Stomach (tissue), 9 donors: ENCODE results near the gene SORCS1. TPM values are rescaled to one million over a fixed set of nuclear protein-coding genes. Genes with fewer than 3 reads are reported as not detected.

Source experiments
- DNase-seq, 2 donors: peaks; one replicate each; pipeline versions ENCODE4 v3.0.0 to v3.0.0-alpha.2; 2013 to 2019
- H3K27ac ChIP-seq, 5 donors: fragments of 200-600 bp in 4 of 5; sonication (generic) in 4 of 5; one replicate each; pipeline ENCODE4 v1.5.1; 2013 to 2019; ENCODE audit warnings: mild to moderate bottlenecking in 1 of 5, moderate library complexity in 1 of 5
- H3K27me3 ChIP-seq, 3 donors: fragments of 200-600 bp; sonication (generic); one replicate each; pipeline ENCODE4 v1.5.1; 2017 to 2019; ENCODE audit warnings: mixed run types in 1 of 3
- H3K36me3 ChIP-seq, 4 donors: fragments of 200-600 bp; sonication (generic); 1 replicate in 3 of 4; 2 replicates in 1 of 4; pipeline ENCODE4 v1.5.1; 2016 to 2019
- H3K4me1 ChIP-seq, 4 donors: fragments of 200-600 bp; sonication (generic); one replicate each; pipeline ENCODE4 v1.5.1; 2016 to 2019
- H3K4me3 ChIP-seq, 4 donors: fragments of 200-600 bp; sonication (generic) in 3 of 4; one replicate each; pipeline ENCODE4 v1.5.1; 2016 to 2019; ENCODE audit warnings: mild to moderate bottlenecking in 1 of 4
- H3K9me3 ChIP-seq, 4 donors: fragments of 200-600 bp; sonication (generic); one replicate each; pipeline ENCODE4 v1.5.1; 2016 to 2019
- EP300 ChIP-seq: sonication (generic); formaldehyde crosslinking; IDR thresholded peaks from one replicate; pipeline ENCODE4 v1.6.1; 2017; ENCODE audit warnings: antibody characterized with exemption
- POLR2A ChIP-seq, 4 donors: fragments of 450-650 bp; IDR thresholded peaks; one replicate each; pipeline ENCODE4 v1.6.1; 2016; ENCODE audit warnings: antibody characterized with exemption in 4 of 4, control low read depth in 2 of 4, mild to moderate bottlenecking in 1 of 4, moderate library complexity in 1 of 4
- POLR2AphosphoS5 ChIP-seq, 3 donors: sonication (generic); formaldehyde crosslinking; IDR thresholded peaks; one replicate each; pipeline ENCODE4 v1.6.1; 2016; ENCODE audit warnings: antibody characterized with exemption in 3 of 3
- WGBS, 5 donors: extraction: QIAGEN DNeasy Blood & Tissue Kit in 3 of 5; methylation state at CpG; one replicate each; pipeline versions ENCODE4 v1.1.5 to v1.1.7; 2013 to 2018; 5-methylcytosine and 5-hydroxymethylcytosine counted together
- intact Hi-C: fragments of 100-400 bp; cut with DNase I; formaldehyde crosslinking; loops from one replicate; pipeline ENCODE4 v1.15.1; 2023; ENCODE audit warnings: low total_unique reads
- polyA plus RNA-seq, 3 donors: library from polyadenylated mRNA; stranded (reverse); fragments of 200-250 nt; gene quantifications; one replicate each; pipeline ENCODE4 v1.2.3, GENCODE V29; 2013
- total RNA-seq, 5 donors: library from RNA; depleted of rRNA; stranded (reverse); fragments of >200 nt; gene quantifications; one replicate each; pipeline versions ENCODE4 v1.1.0 to v1.2.3, GENCODE V29; 2014 to 2016
- TF ChIP-seq, protein P1 (sequence below), 7 experiments: fragments of 450-650 bp in 4 of 7; fragments of 200-600 bp in 3 of 7; sonication (generic) in 3 of 7; IDR thresholded peaks; one replicate each; pipeline ENCODE4 v1.5.1; 2016 to 2019; ENCODE audit warnings: antibody characterized with exemption in 7 of 7, control low read depth in 2 of 7, mild to moderate bottlenecking in 1 of 7
- donor health status: healthy with polysubstance abuse.
- donor health status: Bipolar disorder and iron deficiency.
- donor health status: healthy.

Gene SORCS1
- total and polyA plus RNA-seq, 8 donors = 0.25 to 10.1 (median 0.69) TPM

DNA sequence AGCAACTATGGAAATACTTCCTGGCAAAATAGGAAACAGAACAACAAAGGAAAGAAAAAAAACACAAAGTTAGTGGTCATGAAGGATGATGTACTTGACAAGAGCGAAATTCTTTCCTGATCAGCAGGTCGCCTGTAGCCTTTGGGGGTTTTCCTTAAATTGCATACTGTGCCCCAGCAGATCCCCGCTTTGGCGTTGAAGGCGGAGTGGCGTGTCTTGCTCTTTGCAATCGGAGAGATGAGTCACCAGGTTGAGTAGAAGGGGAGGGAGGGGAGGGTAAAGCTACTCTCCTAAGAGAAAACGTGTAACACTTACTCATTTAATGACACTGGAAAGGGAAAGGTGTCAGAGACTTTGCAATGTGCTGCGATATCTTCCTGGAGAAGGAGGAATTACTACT is 587.2 kb downstream of the SORCS1 start:
- Histone ChIP-seq H3K36me3 (no peaks in the 10 kb centered on the region), H3K4me1 (no peaks in the 10 kb centered on the region), H3K27me3 (peaks cover 0 to 10% (median 0%) of the 10 kb centered on the region in 3 donors), H3K27ac (no peak overlapping the region), H3K9me3 (no peaks in the 10 kb centered on the region), H3K4me3 (no peak overlapping the region)
- 57 to 76% (median 62%) methylated on average over 9 of the region's 9 CpGs for WGBS, 5 donors
- intact Hi-C loops = no loop called here
- DNase-seq = peak in 1 of 2 donors; percentile 29
- TF ChIP-seq EP300 = no peak
- TF ChIP-seq, protein P1, sequence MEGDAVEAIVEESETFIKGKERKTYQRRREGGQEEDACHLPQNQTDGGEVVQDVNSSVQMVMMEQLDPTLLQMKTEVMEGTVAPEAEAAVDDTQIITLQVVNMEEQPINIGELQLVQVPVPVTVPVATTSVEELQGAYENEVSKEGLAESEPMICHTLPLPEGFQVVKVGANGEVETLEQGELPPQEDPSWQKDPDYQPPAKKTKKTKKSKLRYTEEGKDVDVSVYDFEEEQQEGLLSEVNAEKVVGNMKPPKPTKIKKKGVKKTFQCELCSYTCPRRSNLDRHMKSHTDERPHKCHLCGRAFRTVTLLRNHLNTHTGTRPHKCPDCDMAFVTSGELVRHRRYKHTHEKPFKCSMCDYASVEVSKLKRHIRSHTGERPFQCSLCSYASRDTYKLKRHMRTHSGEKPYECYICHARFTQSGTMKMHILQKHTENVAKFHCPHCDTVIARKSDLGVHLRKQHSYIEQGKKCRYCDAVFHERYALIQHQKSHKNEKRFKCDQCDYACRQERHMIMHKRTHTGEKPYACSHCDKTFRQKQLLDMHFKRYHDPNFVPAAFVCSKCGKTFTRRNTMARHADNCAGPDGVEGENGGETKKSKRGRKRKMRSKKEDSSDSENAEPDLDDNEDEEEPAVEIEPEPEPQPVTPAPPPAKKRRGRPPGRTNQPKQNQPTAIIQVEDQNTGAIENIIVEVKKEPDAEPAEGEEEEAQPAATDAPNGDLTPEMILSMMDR (IDR thresholded peaks at IDR 0.05) = no peak
- TF ChIP-seq POLR2A (IDR thresholded peaks at IDR 0.05) = no peak
- no peak for TF ChIP-seq POLR2AphosphoS5 (IDR thresholded peaks at IDR 0.05)

DNA sequence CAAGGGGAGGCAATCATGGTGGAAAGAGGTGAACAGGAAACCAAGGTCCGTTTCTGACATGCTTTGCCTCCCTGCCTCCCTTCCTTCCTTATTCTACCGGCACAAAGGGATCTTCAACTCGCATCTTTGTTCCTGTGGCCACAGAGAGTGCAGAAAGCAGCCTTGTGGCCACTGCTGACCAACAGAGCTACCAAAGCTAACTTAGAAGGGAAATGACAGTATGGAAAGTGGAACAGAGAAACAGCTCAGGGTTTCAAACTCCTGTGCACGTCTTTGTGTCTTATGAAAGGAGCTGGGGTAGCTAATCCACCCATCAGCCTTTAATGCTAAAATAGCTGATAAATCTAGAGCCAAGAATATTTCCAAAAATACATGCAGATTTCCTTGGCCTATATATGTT is 588.0 kb downstream of the SORCS1 start:
- H3K36me3 ChIP-seq = no peaks in the 10 kb centered on the region
- no peaks in the 10 kb centered on the region for H3K4me1 ChIP-seq
- WGBS, 5 donors = 64 to 75% (median 68%) methylated on average over 4 of the region's 4 CpGs
- intact Hi-C loops = no loop called here
- peaks cover 0 to 12% (median 0%) of the 10 kb centered on the region in 3 donors for H3K27me3 ChIP-seq
- TF ChIP-seq EP300 (no peak), POLR2AphosphoS5 (IDR thresholded peaks at IDR 0.05) (no peak), POLR2A (IDR thresholded peaks at IDR 0.05) (no peak)
- TF ChIP-seq, protein P1 (IDR thresholded peaks at IDR 0.05) = no peak
- H3K4me3 ChIP-seq = no peak overlapping the region
- H3K27ac ChIP-seq = no peak overlapping the region
- no peak for DNase-seq
- H3K9me3 ChIP-seq = no peaks in the 10 kb centered on the region

DNA sequence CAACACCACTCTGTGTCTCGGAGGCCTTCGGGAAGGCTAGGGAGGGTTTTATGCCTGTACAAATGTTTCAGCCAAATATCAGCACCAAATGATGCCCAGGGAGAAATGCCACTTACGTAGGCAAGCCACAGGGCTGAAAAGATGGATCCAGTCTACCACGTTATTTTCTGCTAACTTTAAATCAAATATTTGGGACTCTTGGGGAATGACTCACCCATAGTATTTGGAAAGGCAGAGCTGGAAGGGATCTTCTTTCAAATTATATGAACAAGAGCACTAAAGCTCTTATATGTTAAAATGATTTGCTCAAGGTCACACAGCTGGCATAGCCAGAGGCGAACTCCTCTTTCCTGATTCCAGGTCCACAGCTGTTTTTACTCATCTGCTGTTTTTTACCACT is 591.4 kb downstream of the SORCS1 start:
- no peaks in the 10 kb centered on the region for H3K4me1 ChIP-seq
- WGBS, 5 donors = 57 to 67% (median 60%) methylated on average over 5 of the region's 5 CpGs
- H3K27me3 ChIP-seq = peaks cover 0 to 12% (median 0%) of the 10 kb centered on the region in 3 donors
- H3K4me3 ChIP-seq = no peak overlapping the region
- intact Hi-C loops = no loop called here
- no peak for TF ChIP-seq POLR2AphosphoS5 (IDR thresholded peaks at IDR 0.05)
- no peak for TF ChIP-seq POLR2A (IDR thresholded peaks at IDR 0.05)
- TF ChIP-seq, protein P1 (IDR thresholded peaks at IDR 0.05) = no peak
- no peak for TF ChIP-seq EP300
- no peak for DNase-seq
- no peaks in the 10 kb centered on the region for H3K9me3 ChIP-seq
- no peak overlapping the region for H3K27ac ChIP-seq
- H3K36me3 ChIP-seq = no peaks in the 10 kb centered on the region

DNA sequence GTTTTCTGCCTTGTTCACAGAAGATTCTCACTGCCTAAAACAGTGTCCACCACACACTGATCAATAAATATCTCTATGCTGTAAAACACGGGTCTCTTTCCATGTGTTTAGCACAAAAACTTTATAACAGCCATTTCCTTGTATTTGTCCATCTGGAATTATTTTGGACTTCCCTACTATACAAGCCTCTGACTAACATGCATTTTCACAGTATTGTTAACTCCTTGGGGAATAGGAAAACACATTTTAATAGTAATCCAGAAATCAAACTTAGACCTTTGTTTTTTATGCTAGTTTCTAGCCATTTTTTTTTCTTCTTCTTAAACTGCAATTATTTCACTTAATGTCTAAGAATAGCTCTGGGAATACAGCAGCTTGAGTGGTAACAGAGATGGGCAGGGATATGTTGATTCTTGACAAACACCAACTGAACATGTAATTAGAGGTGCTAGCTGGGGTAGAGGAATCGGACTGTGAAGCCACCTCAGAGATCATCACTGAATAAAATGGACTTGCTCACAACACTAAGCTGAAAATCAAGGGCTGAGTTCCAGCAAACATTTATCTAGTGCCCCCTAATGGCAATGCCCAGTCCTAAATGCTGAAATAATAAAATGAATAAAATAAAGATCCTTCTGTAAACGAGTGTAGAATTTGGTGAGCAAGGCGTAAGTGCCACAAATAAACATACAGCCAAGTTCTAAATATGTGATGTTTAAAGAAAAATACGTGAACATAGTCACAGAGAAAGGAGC is 593.1 kb downstream of the SORCS1 start:
- H3K4me3 ChIP-seq = no peak overlapping the region
- TF ChIP-seq, protein P1 (IDR thresholded peaks at IDR 0.05) = peak in 1 of 7 experiments; percentile 25
- no peak for TF ChIP-seq EP300
- 34 to 41% (median 37%) methylated on average over 5 of the region's 5 CpGs for WGBS, 5 donors
- no peaks in the 10 kb centered on the region for H3K9me3 ChIP-seq
- intact Hi-C loops = no loop called here
- H3K4me1 ChIP-seq = no peaks in the 10 kb centered on the region
- no peaks in the 10 kb centered on the region for H3K36me3 ChIP-seq
- H3K27ac ChIP-seq = no peak overlapping the region
- H3K27me3 ChIP-seq = peaks cover 0 to 12% (median 0%) of the 10 kb centered on the region in 3 donors
- peak in 1 of 2 donors; percentile 60 for DNase-seq
